DMS153 (cell line): Measurements from ENCODE around the gene UBAP2L.

Experiments
- DNase-seq: peaks from one replicate; lab custom pipeline; 2025; lab: John Stamatoyannopoulos, UW

The UBAP2L gene, protein sequence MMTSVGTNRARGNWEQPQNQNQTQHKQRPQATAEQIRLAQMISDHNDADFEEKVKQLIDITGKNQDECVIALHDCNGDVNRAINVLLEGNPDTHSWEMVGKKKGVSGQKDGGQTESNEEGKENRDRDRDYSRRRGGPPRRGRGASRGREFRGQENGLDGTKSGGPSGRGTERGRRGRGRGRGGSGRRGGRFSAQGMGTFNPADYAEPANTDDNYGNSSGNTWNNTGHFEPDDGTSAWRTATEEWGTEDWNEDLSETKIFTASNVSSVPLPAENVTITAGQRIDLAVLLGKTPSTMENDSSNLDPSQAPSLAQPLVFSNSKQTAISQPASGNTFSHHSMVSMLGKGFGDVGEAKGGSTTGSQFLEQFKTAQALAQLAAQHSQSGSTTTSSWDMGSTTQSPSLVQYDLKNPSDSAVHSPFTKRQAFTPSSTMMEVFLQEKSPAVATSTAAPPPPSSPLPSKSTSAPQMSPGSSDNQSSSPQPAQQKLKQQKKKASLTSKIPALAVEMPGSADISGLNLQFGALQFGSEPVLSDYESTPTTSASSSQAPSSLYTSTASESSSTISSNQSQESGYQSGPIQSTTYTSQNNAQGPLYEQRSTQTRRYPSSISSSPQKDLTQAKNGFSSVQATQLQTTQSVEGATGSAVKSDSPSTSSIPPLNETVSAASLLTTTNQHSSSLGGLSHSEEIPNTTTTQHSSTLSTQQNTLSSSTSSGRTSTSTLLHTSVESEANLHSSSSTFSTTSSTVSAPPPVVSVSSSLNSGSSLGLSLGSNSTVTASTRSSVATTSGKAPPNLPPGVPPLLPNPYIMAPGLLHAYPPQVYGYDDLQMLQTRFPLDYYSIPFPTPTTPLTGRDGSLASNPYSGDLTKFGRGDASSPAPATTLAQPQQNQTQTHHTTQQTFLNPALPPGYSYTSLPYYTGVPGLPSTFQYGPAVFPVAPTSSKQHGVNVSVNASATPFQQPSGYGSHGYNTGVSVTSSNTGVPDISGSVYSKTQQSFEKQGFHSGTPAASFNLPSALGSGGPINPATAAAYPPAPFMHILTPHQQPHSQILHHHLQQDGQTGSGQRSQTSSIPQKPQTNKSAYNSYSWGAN

DNA sequence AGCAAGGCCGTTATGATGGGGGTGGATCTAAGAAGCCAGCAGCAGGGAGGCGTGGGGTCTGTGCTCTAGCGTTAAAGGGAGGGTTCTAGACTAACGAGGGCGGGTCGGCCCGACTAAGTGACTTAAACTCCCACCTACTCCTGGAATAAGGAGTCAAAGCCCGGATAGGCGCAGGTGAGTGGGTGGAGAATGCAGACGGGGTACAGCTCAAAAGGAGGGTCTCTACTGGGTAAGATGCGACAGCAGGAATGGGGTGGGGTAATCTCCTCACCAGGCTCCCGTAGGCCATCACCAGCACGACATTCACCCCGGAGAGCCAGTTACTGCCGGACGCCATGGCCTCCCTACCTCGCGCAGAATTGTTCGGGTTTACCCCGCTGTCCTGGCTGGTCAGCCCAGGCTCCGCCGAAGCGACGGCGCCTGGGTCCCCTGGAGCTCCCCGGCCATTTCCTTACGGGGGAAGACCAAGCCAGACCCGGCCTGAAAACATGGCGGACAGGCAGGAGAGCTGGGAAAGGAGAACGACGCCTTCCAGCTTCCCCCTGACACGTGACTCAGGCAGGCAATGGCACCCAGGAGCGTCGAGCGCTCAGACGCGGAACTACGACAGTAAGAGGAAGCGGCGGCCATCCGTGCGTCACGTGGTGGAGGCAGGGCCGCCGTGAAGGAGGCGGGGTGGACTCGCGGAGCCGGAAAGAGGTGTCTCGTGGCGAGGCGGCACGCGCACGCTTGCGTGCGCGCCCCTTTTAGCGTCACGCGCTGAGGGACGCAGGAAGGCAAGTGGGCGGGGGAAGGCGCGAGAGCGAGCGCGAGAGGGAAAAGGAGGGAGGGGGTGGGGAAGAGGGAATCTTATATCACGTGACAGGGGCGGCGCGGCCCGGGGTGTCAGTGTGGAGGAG is at the start of gene UBAP2L:
Gene UBAP2L (plus strand): TSS at position 885 of the 899 bp plus-strand sequence. CDS start 4,169 bp downstream, outside the sequence.
- DNase-seq = peak; percentile 100

DNA sequence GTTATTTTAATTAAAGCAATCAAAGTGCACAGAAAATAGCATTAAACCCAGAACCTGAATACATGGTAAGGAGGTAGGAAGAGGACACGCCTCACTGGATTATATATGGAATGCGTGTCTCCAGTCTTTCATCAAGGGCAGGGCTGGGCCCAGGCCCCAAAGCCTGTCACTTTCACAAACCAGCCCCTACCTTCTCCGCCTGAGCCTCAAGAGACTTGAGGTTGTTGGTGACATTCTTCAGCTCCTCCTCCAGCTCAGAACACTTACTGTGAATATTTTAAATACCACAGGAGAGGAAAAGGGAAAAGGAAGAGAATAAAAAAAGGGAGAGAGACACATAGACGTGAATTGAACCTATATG is 49.6 kb upstream of the UBAP2L start:
- DNase-seq = no peak

DNA sequence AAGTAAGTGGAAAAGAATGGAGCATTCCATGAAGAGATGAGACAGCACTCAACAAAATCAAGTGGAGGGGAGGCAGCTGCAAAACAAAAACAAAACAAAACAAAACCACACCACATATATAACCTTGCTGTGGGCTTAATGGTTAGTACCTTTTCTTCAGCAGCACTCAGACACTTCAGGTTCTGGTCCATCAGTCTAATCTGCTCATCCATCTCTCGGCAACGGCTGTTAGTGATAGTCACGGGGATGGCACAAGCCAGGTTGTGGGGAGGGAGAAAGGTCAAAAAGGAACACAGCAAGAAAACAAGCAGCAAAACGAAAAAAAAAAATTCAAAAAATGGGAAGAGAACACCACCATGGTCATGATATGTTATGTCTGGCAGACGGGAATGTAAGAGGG is 48.9 kb upstream of the UBAP2L start:
- DNase-seq = no peak

DNA sequence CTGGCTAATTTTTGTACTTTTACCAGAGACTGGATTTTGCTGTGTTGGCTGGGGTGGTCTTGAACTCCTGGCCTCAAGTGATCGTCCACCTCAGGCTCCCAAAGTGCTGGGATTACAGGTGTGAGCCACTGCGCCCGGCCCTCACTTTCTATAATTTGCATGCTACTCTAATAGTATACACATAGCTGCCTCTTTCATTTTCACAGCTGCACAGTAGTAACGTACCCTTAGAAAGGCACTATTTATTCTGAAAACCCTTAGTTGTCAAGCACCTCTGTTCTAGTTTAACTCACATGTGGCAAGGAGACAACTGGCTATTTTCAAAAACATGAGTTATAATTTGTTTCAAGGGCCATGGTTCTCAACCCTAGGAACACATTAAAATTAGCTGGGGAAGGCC is 46.1 kb upstream of the UBAP2L start:
- no peak for DNase-seq

DNA sequence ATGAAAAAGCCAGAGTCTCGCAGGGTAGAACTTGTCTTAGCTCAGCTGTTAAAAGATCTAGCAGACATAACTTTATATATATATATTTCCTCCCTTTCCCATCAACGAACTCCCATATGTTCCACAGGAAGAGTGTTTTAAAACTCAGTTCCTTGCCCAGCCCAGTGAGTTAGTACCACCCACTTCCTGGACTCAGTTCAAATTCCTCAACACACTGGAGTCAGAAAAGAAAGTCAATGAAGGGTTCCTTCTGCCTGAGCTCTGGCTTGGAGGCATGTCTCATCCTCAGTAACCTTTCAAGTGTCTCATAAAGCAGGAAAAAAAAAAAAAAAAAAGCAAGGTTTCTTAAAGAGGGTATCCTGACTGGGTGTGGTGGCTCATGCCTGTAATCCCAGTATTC is 44.4 kb upstream of the UBAP2L start:
- no peak for DNase-seq

DNA sequence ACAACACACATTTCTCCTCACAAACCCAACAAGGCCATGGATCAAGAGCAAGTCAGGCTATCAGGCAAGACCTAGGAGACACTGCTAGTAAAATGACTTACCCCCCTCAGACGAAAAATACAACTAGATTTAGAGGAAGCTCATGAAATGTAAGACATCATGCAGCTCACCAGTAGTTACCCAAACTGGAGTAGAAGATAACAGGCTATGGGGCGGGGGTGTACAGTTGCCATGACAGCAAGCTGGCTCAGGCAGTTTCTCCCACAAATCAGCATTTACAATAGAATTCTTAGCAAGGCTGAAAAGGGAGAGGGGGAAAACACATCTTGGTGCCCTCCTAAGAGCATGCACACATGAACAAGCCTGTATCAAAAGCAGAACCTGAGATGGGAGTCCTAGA is 42.7 kb upstream of the UBAP2L start:
- no peak for DNase-seq

DNA sequence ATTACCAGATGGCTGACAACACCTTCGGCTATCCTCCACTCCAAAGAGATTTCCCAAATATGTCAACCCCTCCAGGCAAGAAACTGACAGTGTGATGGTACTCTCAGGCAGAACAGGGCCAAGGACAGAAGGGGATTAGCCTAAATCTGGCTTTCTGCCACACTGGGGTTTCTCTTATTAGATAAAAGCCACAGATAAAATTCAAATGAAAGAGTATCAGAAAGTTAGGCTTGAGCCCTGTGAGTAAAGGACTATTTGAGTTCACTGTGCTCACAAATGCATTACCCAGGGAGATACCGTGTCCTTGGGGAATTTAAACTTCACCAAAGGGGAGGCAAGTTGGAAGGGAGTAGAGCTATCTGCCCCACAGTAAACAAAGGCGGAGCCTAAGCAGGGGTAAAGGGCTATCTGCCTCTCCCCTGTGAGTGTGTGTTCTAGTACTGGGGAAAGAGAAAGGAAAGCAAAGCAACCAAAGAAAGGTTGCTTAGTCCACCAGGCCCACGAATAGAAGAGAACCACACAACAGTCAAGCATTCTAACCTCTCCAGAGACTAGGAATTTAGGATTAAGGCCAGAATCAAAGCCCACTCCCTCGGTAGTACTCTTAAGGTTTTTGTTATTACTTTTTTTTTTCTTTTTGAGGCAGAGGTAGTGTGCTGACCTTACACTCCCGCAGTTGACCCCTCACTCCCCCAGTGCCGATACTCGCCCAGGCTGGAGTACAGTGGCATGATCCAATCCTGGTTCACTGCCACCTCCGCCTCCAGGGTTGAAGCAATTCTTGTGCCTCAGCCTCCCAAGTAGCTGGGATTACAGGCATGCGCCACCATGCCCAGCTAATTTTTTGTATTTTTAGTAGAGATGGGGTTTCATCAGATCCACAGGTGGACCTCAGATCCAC is 41.6 kb upstream of the UBAP2L start:
- DNase-seq = no peak

DNA sequence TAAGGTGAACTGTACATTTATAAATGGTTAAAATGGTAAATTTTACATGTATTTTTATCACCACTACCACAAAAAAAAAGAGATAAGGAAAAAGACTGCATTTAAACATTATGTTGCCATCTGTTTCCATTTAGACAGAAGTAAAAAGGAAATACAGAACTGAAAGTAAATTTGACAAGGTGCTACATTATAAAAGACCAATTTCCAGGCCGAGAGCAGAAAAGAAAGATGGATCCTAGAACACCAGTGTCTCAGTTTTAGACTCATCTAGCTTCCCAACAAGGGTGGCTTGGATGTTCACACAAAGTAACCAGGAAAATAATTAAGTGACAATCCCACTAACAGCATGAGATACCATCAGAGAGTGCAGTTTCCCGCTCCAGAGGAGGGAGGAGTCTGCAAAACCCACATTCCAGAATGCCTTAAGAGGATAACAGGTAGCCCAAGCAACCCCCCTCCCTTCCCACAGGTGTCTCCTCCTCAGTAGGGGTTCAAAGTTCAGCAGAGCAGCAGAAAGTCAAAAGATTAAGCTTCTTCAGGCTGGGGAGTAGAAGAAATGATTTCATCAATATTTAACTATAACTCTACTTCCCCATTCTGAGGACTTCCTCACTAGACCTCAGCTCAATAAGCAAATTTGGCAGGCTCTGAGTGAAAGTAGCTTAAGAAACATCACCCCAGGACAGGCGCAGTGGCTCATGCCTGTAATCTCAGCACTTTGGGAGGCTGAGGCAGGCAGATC is 40.6 kb upstream of the UBAP2L start:
- no peak for DNase-seq

DNA sequence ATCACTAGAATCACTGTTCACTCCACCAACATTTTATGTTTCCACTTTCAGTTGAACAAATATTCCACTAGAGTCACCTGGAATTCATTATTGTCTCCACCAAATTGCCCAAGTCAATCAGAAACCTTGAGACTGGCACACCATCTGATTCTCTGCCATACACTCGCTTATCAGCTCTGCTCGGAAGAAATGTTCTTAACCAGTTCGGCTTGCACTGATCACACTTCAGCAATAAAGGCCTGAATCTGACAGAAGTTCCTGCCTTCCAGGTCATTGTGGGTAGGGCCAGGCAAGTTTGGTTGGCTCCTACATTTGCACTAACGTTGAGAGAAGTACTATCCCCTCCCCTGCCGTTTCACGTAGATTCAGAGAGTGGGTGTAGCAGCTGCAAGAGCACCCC is 38.8 kb upstream of the UBAP2L start:
- DNase-seq = no peak

DNA sequence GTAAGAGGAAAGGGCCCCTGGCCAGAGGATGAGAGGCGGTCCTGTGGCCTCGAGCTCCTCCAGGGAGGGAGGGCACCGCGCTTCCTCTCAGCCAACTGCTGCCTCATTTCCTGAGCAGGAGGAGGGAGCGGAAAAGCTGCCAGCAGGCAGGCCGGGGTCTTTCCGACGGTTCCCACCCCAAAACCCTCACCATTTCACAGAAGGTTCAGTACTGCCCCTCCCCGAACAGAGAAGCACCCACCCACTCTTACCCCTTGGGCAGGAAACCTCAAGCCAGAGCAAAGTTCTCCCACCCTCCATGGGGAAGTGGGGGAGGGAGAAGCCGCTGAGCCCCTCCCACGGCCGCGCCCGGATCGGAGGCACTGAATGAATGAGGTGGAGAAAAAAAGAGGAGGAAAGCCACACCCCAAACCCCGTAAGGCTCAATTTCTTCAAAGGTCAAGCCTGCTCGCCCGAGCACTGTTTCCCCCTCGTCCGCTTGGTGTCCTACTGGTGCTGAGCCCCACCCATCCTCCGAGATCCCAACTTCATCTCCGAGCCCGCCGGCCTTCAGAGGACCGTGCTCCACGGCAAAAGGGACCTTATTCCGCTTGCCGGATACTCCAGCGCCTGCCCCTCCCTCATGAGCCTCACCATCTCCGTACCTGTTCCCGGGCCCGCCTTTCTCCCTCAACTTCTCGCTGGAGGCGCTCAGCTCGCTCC is 38.3 kb upstream of the UBAP2L start:
- no peak for DNase-seq

DNA sequence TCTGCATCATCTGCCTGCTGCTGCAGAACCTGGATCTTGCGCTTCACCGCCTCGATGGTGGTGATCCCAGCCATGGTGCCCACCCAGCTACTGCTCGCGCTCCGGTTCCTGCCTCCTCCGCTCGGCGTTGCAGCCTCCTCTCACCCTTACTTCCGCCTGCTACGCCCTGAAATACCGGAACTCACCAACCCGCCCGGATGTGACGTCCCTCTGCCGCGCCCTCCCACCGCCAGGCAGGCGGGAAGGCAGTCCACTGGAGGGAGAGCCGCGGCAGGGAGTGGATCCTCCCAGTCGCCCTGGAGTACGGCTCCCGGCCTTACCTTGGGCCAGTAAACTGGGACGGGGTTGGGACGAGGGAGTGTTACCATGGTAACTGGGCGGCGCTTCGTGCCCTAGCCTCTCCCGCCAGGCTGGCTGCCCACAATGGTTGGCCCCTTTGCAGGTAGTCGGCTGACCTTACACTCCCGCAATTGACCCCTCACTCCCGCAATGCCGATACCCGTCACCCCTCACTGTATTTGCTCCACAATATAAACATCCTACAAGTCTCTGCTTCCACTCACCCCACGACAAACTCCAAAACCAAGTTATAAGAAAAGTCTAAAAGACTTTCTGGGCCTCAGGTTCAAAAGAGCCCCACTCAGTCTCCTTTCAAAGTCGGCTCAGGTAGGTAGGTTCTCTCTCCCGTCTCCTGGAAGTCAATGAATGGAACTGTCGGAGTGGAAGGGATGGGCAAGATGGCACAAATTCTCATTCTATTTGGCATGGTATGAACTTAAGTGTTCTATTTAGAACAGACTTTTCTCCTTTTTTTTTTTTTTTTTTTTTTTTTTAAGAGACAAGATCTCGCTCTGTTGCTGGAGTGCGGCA is 37.5 kb upstream of the UBAP2L start:
- peak; percentile 99 for DNase-seq

DNA sequence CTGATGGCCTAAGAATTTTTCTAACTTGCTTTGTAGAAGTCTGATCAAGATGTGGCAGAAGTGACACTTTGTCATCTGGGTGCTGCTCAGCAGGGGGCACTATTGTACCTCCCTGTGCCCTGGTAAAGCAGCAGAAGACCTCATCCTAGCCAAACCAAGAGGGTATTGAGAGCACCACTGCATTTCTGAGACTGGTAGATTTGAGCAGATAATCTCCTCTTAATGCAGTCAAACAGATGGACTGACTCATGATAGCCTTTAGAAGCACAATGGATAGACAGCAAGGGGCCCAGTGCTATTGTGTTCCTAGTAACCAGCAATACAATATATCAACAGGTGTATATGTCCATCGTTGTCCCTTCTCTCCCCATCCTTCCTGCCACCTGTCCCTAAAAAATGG is 34.6 kb upstream of the UBAP2L start:
- DNase-seq = peak; percentile 77

DNA sequence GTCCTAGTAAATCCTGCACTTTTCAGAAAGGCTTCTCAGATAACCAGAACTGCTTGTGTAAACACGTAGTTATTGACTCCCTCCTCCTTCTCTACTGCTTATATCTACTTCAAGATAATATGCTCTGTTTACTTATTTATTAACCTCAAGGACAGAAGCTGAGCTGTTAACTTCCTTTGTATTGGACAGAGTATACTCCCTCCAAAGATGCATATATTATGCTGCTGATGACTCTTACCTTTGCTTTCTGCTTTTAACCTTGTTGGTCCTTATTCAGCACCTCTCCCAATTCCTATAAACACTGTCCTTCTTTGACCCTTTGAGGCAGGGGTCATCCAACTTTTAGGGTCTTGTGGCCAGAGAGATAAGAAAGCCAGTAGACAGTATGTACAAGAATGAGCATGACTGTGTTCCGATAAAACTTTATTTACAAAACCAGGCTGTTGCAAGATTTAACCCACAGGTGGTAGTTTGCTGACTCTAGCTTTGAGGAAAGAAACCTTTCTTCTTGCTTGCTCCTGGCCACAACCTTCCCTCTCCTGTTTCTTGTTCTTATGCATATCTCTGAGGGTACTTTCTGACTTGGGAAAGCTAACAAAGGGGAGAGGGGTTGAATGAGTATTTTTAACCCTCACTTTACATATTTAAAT is 33.8 kb upstream of the UBAP2L start:
- no peak for DNase-seq

DNA sequence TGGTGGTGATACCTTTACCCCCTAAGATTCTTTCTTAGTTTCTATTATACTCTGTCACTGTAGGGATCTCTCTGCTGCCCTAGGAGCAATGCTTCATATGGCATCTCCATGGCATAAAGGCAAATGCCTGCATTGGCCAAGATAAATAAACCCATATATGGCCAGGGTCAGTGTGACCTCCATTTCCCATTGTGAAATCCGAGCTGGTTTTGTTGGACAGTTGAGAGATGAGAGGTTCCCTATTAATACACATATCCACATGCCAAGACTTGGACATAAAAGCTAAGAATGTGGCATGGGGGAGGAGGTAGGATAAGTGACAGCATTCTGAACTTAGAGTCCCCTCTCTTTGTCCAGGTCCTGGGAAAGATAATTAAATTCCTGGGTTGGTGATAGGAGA is 30.2 kb upstream of the UBAP2L start:
- DNase-seq = no peak

DNA sequence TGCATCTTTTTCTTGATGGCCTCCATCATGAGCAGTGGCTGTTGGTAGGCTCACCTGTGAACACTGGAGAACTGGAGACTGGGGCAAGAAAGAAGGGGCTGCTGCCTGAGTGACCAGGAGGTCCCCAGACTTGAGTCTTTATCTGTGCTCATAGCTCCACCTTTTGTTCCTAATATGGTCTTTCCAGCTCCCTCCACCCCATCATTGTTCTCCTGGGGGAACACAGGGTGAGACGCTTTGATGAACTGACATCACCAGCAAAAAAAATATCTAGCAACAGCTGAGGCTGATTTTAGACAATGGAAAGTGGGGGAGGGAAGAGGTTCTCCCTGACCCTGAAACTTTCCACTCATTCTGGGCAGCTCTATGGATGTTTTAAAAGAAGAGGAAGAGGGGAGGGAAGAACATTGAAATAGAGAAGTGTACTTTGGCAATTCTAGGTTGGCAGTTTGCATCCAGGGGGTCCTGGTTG is 28.7 kb upstream of the UBAP2L start, which contains the start of gene TPM3:
Gene TPM3 (minus strand): TSS at position 111 of the 472 bp plus-strand sequence. CDS start 82 bp downstream, at position 29.
- DNase-seq = no peak

DNA sequence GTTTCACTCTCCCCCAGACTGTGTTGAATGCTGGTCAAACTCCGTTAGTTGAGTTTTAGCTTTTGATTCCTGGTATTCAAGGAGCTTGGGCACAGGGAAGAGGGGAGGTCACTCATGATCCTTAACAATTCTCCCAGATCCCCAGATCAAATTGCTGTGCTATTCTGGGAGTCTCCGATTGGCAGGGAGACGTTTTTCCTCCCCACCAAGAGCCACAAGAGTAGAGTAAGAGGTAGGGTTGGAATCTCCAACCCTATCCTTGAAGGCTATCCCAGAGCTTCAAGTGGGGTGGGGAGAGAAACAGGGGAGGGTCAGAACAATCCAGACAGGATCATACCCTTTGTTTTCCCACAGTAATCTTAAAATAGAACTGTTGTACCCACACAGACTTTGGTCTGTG is 28.3 kb upstream of the UBAP2L start:
- DNase-seq = no peak

DNA sequence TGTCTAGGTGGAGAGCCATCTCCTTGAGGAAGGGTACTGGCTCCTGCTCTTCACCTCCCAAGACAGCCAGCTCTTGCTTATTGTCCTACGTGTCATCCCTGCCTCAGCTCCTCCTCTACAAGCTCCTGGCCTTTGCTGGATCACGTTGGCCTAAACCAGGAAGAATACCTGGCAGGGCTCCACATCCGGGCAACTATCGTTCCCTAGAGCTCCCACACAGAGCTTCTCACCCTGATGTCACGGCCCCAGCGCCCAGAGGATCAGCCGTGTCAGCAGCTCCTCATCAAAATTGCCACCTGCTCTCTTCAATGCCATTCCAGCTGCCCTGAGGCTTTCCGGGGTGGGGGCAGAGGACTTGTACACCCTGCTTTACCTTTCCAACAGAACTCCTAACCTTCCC is 26.9 kb upstream of the UBAP2L start:
- DNase-seq = peak; percentile 75
